PFSK-1 (cell line): Measurements from ENCODE around the gene MROH2B.

Source experiments
- FOXP2 ChIP-seq: optimal IDR thresholded peaks from 2 replicates; pipeline ENCODE3; 2011; ENCODE audit warnings: borderline replicate concordance, control low read depth, inconsistent platforms; ENCODE audit not compliant: insufficient read depth; ENCODE audit errors: extremely low read length, extremely low read depth
- POLR2AphosphoS5 ChIP-seq: IDR thresholded peaks from 2 replicates; pipeline ENCODE4 v1.6.1; 2012; ENCODE audit warnings: low read depth, mild to moderate bottlenecking, control low read depth, low read length, moderate library complexity
- REST ChIP-seq, 2 experiments: IDR thresholded peaks; 2 replicates each; pipeline versions ENCODE4 v1.6.1 to v1.8.0; 2011 to 2012; ENCODE audit warnings: low read depth in 2 of 2, low read length in 2 of 2, control low read depth in 1 of 2, inconsistent platforms in 1 of 2, mild to moderate bottlenecking in 1 of 2, moderate library complexity in 1 of 2; ENCODE audit not compliant: insufficient read depth in 1 of 2
- SIN3A ChIP-seq: IDR thresholded peaks from 2 replicates; pipeline ENCODE4 v1.6.1; 2012; ENCODE audit warnings: mild to moderate bottlenecking, low read length, moderate library complexity, borderline replicate concordance; ENCODE audit not compliant: insufficient read depth
- TAF1 ChIP-seq: IDR thresholded peaks from 2 replicates; pipeline ENCODE4 v1.6.1; 2012; ENCODE audit warnings: low read length, control low read depth, borderline replicate concordance; ENCODE audit not compliant: insufficient read depth

The MROH2B gene

GRCh38 chr5:41094871-41095270 is 23.7 kb upstream of the MROH2B start:
- TF ChIP-seq SIN3A (no peak), FOXP2 (no peak), POLR2AphosphoS5 (no peak), TAF1 (no peak), REST (IDR thresholded peaks at IDR 0.05; ENCODE audit: insufficient read depth in 1 of 2, low read depth in 2 of 2, low read length in 2 of 2) (no peak)

- TF ChIP-seq SIN3A (no peak), REST (IDR thresholded peaks at IDR 0.05; ENCODE audit: insufficient read depth in 1 of 2, low read depth in 2 of 2, low read length in 2 of 2) (no peak), FOXP2 (no peak), POLR2AphosphoS5 (no peak), TAF1 (no peak)
Observed at GRCh38 chr5:41093803-41094202, 22.7 kb upstream of the MROH2B start.

GRCh38 chr5:41087461-41087860 is 16.3 kb upstream of the MROH2B start:
- TF ChIP-seq FOXP2 (no peak), REST (IDR thresholded peaks at IDR 0.05; ENCODE audit: insufficient read depth in 1 of 2, low read depth in 2 of 2, low read length in 2 of 2) (no peak)

- TF ChIP-seq SIN3A (no peak), REST (IDR thresholded peaks at IDR 0.05; ENCODE audit: insufficient read depth in 1 of 2, low read depth in 2 of 2, low read length in 2 of 2) (no peak), TAF1 (no peak), FOXP2 (no peak), POLR2AphosphoS5 (no peak)
Observed at GRCh38 chr5:41083306-41083705, 12.2 kb upstream of the MROH2B start.

- TF ChIP-seq TAF1 (no peak), POLR2AphosphoS5 (no peak), REST (IDR thresholded peaks at IDR 0.05; ENCODE audit: insufficient read depth in 1 of 2, low read depth in 2 of 2, low read length in 2 of 2) (no peak), FOXP2 (no peak), SIN3A (no peak)
Observed at GRCh38 chr5:41071975-41072374, 833 bp upstream of the MROH2B start.
